Gastrocnemius medialis (tissue), 4 donors: Measurements from ENCODE around the gene RNF187. TPM values are rescaled to one million over a fixed set of nuclear protein-coding genes. Genes with fewer than 3 reads are reported as not detected.

Experiments
- ATAC-seq, 2 donors: fragments of 150-250 bp; one replicate each; pipeline ENCODE4 v1.9.1; 2016
- DNase-seq, 2 donors: peaks; one replicate each; pipeline ENCODE4 v3.0.0-alpha.2; 2019
- H3K27ac ChIP-seq, 4 donors: fragments of 200-600 bp; sonication (generic); 1 replicate in 1 of 4; 2 replicates in 3 of 4; pipeline ENCODE4 v1.5.1; 2016 to 2018; ENCODE audit warnings: mild to moderate bottlenecking in 2 of 4, moderate library complexity in 1 of 4
- H3K27me3 ChIP-seq, 3 donors: fragments of 200-600 bp; sonication (generic) in 2 of 3; 1 replicate in 1 of 3; 2 replicates in 2 of 3; pipeline versions ENCODE4 v1.5.1 to v1.6.0; 2016 to 2019; ENCODE audit warnings: mild to moderate bottlenecking in 1 of 3, moderate library complexity in 1 of 3
- H3K36me3 ChIP-seq, 2 donors: fragments of 200-600 bp; sonication (generic) in 1 of 2; one replicate each; pipeline ENCODE4 v1.5.1; 2017 to 2018
- H3K4me1 ChIP-seq, 2 donors: fragments of 200-600 bp; sonication (generic) in 1 of 2; one replicate each; pipeline ENCODE4 v1.5.1; 2016 to 2017; ENCODE audit warnings: mild to moderate bottlenecking in 2 of 2
- H3K4me3 ChIP-seq, 4 donors: fragments of 200-600 bp; sonication (generic) in 3 of 4; 1 replicate in 1 of 4; 2 replicates in 3 of 4; pipeline ENCODE4 v1.5.1; 2016 to 2019; ENCODE audit warnings: mild to moderate bottlenecking in 2 of 4
- H3K9me3 ChIP-seq, 3 donors: fragments of 200-600 bp; sonication (generic) in 2 of 3; 1 replicate in 1 of 3; 2 replicates in 2 of 3; pipeline ENCODE4 v1.5.1; 2016 to 2019
- POLR2A ChIP-seq, 2 donors: fragments of 450-650 bp; IDR thresholded peaks; one replicate each; pipeline ENCODE4 v1.6.1; 2017; ENCODE audit warnings: antibody characterized with exemption in 2 of 2, mild to moderate bottlenecking in 2 of 2, moderate library complexity in 2 of 2
- in situ Hi-C, 4 donors: fragments of 200-750 bp; cut with MboI; loops; one replicate each; pipeline versions ENCODE4 v1.15.0 to v1.8.0; 2017; ENCODE audit warnings: low sequenced_read_pairs in 4 of 4
- intact Hi-C: fragments of 100-400 bp; cut with DNase I; formaldehyde crosslinking; loops from one replicate; pipeline ENCODE4 v1.15.1; 2023; ENCODE audit warnings: low total_unique reads
- total RNA-seq, 4 donors: library from RNA; depleted of rRNA; stranded (reverse); fragments of >200 nt; gene quantifications; one replicate each; pipeline versions ENCODE4 v1.1.0 to v1.2.3, GENCODE V29; 2016
- TF ChIP-seq, protein P1 (sequence below), 5 experiments: fragments of 450-650 bp in 3 of 5; fragments of 200-600 bp in 2 of 5; sonication (generic) in 2 of 5; IDR thresholded peaks in 4 of 5; conservative IDR thresholded peaks in 1 of 5; 1 replicate in 4 of 5; 2 replicates in 1 of 5; pipeline ENCODE4 v1.5.1; 2016 to 2019; ENCODE audit warnings: antibody characterized with exemption in 5 of 5, mild to moderate bottlenecking in 3 of 5, moderate library complexity in 3 of 5

RNF187 gene
- 10 to 100 TPM; 33.5 to 99.8 (median 62.5) TPM for total RNA-seq

DNA sequence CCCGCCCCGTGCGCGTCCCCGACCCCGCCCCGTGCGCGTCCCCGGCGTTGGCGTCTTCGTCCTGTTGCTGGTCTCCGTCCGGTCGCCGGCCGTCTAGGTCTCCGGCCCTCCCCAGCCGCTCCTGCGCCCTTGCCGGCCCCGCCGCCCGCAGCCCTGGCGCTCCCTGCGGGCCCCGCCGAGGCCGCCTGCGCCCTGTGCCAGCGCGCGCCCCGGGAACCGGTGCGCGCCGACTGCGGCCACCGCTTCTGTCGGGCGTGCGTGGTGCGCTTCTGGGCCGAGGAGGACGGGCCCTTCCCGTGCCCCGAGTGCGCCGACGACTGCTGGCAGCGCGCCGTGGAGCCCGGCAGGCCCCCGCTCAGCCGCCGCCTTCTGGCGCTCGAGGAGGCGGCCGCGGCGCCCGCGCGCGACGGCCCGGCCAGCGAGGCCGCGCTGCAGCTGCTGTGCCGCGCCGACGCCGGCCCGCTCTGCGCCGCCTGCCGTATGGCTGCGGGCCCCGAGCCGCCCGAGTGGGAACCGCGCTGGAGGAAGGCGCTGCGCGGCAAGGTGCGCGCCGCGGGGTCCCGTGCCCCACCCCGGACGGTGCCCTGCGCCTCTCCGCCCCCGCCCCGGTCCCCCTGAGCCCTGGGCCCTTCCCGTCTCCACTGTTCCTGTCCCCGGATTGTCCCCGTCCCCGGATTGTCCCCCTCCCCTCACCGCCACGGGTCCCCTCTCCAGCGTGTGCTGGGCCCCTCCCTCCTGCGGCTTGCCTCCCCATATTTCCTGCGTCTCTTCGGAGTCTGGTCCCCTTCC lies at the start of gene RNF187:
TSS of gene RNF187 (plus strand) at position 47 of the 789 bp plus-strand sequence.
- in situ Hi-C loops (no loop called here), intact Hi-C loops (loop anchor here (10.0 kb wide), 1 partner anchor 383 kb away; the partner anchor contains the start of genes C1orf35 and MRPL55)
- ATAC-seq, result peak; percentile 88 to 90
- Histone ChIP-seq H3K27me3 (no peaks in the 10 kb centered on the region), H3K27ac (peak within 1 kb of the TSS; percentile 92 to 97 (median 96)), H3K4me1 (peaks cover 38 to 39% of the 10 kb centered on the region in 2 donors), H3K36me3 (peaks cover 0 to 12% of the 10 kb centered on the region in 2 donors), H3K4me3 (peak within 1 kb of the TSS; percentile 77 to 99 (median 96)), H3K9me3 (no peaks in the 10 kb centered on the region)
- DNase-seq, result peak; percentile 77 to 83
- peak; percentile 45 to 69 for TF ChIP-seq POLR2A (IDR thresholded peaks at IDR 0.05)
- TF ChIP-seq, protein P1, sequence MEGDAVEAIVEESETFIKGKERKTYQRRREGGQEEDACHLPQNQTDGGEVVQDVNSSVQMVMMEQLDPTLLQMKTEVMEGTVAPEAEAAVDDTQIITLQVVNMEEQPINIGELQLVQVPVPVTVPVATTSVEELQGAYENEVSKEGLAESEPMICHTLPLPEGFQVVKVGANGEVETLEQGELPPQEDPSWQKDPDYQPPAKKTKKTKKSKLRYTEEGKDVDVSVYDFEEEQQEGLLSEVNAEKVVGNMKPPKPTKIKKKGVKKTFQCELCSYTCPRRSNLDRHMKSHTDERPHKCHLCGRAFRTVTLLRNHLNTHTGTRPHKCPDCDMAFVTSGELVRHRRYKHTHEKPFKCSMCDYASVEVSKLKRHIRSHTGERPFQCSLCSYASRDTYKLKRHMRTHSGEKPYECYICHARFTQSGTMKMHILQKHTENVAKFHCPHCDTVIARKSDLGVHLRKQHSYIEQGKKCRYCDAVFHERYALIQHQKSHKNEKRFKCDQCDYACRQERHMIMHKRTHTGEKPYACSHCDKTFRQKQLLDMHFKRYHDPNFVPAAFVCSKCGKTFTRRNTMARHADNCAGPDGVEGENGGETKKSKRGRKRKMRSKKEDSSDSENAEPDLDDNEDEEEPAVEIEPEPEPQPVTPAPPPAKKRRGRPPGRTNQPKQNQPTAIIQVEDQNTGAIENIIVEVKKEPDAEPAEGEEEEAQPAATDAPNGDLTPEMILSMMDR (IDR thresholded peaks at IDR 0.05 in 4 of 5, conservative IDR thresholded peaks at IDR 0.05 in 1 of 5), result no peak

GRCh38 chr1:228437424-228437962 lies 49.7 kb upstream of the RNF187 start:
- H3K9me3 ChIP-seq, result no peaks in the 10 kb centered on the region
- TF ChIP-seq POLR2A (IDR thresholded peaks at IDR 0.05), result no peak
- TF ChIP-seq, protein P1 (IDR thresholded peaks at IDR 0.05 in 4 of 5, conservative IDR thresholded peaks at IDR 0.05 in 1 of 5), result no peak
- in situ Hi-C loops (no loop called here), intact Hi-C loops (no loop called here)
- no peaks in the 10 kb centered on the region for H3K4me1 ChIP-seq
- no peak for DNase-seq
- no peak overlapping the region for H3K27ac ChIP-seq
- no peak for ATAC-seq
- peaks cover 5 to 32% (median 15%) of the 10 kb centered on the region in 3 donors for H3K27me3 ChIP-seq
- no peak overlapping the region for H3K4me3 ChIP-seq
- no peaks in the 10 kb centered on the region for H3K36me3 ChIP-seq

GRCh38 chr1:228438266-228438665 lies 48.9 kb upstream of the RNF187 start:
- H3K9me3 ChIP-seq, result no peaks in the 10 kb centered on the region
- H3K36me3 ChIP-seq, result no peaks in the 10 kb centered on the region
- peaks cover 10 to 40% (median 18%) of the 10 kb centered on the region in 3 donors for H3K27me3 ChIP-seq
- DNase-seq (no peak), ATAC-seq (no peak)
- in situ Hi-C loops (no loop called here), intact Hi-C loops (no loop called here)
- TF ChIP-seq, protein P1 (IDR thresholded peaks at IDR 0.05 in 4 of 5, conservative IDR thresholded peaks at IDR 0.05 in 1 of 5), result no peak
- TF ChIP-seq POLR2A (IDR thresholded peaks at IDR 0.05), result no peak
- no peak overlapping the region for H3K27ac ChIP-seq
- no peaks in the 10 kb centered on the region for H3K4me1 ChIP-seq
- no peak overlapping the region for H3K4me3 ChIP-seq

- DNase-seq, result no peak
- Histone ChIP-seq H3K27ac (no peak overlapping the region), H3K36me3 (no peaks in the 10 kb centered on the region), H3K27me3 (peaks cover 37 to 59% (median 45%) of the 10 kb centered on the region in 3 donors), H3K4me1 (peaks cover 0 to 6% of the 10 kb centered on the region in 2 donors), H3K9me3 (no peaks in the 10 kb centered on the region), H3K4me3 (no peak overlapping the region)
- ATAC-seq, result no peak
- TF ChIP-seq, protein P1 (IDR thresholded peaks at IDR 0.05 in 4 of 5, conservative IDR thresholded peaks at IDR 0.05 in 1 of 5), result no peak
- no peak for TF ChIP-seq POLR2A (IDR thresholded peaks at IDR 0.05)
- in situ Hi-C loops, result no loop called here
- intact Hi-C loops, result no loop called here
These were observed 46.3 kb upstream of the RNF187 start for GRCh38 chr1:228440761-228441500.
